ENCODE data around the gene PLCL1. TPM values are rescaled to one million over a fixed set of nuclear protein-coding genes. Genes with fewer than 3 reads are reported as not detected.

Gene PLCL1
- total RNA-seq, 4 donors from 2014 or later, result 1.0 to 3.7 (median 2.6) TPM

DNA sequence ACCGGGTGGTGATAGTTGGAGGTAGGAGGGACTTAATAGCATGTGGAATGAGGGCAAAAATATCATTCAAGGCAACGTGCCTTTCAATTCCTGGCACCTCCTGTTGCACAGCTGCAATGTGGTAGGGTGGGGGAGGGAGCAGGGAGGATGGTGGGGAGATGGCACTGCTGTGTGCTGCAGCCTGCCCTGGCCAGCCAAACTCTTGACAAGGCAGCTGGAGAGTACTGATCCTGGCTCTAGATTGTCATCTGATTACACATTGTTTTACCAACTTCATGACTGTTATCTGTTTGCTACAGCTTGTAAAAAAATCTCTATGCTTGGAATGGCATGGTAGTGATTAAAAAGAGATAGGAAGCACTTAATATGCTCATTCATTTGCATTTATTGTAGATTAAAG is 47.7 kb downstream of the PLCL1 start:
- WGBS, 2 donors, result 20 to 26% methylated on average over 2 of the region's 2 CpGs
- no peak overlapping the region for H3K4me3 ChIP-seq (ENCODE audit: low read depth, poor library complexity, severe bottlenecking)
- intact Hi-C loops (cut with DNase I; ENCODE audit: low total_unique reads), result no loop called here
- no peak for DNase-seq (ENCODE audit: low spot score in 2 of 2)
- TF ChIP-seq POLR2A (IDR thresholded peaks at IDR 0.05), result no peak
- TF ChIP-seq, protein P1, sequence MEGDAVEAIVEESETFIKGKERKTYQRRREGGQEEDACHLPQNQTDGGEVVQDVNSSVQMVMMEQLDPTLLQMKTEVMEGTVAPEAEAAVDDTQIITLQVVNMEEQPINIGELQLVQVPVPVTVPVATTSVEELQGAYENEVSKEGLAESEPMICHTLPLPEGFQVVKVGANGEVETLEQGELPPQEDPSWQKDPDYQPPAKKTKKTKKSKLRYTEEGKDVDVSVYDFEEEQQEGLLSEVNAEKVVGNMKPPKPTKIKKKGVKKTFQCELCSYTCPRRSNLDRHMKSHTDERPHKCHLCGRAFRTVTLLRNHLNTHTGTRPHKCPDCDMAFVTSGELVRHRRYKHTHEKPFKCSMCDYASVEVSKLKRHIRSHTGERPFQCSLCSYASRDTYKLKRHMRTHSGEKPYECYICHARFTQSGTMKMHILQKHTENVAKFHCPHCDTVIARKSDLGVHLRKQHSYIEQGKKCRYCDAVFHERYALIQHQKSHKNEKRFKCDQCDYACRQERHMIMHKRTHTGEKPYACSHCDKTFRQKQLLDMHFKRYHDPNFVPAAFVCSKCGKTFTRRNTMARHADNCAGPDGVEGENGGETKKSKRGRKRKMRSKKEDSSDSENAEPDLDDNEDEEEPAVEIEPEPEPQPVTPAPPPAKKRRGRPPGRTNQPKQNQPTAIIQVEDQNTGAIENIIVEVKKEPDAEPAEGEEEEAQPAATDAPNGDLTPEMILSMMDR (IDR thresholded peaks at IDR 0.05), result no peak

DNA sequence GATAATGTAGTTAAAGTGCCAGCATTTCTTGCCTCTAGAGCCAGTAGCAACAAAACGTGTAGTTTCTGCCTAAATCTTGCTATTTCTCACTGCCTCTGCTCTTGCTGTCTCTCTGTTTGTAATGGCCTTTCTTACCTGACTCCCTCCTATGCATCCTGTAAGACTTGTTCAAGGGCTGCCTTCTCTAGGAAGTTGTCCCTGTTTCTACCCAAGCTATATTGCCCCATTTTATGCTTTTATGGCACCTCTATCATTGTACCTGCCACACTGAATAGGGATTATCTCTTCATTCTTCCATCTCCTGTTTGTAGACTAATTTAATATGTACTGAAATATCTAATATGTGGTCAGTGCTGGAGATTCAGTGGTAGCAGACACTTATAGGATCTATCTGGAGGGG is 49.2 kb downstream of the PLCL1 start:
- 75 to 77% methylated on average over 1 of the region's 1 CpG for WGBS, 2 donors
- DNase-seq (ENCODE audit: low spot score in 2 of 2), result no peak
- no peak overlapping the region for H3K4me3 ChIP-seq (ENCODE audit: low read depth, poor library complexity, severe bottlenecking)
- TF ChIP-seq, protein P1 (IDR thresholded peaks at IDR 0.05), result no peak
- TF ChIP-seq POLR2A (IDR thresholded peaks at IDR 0.05), result no peak
- intact Hi-C loops (cut with DNase I; ENCODE audit: low total_unique reads), result no loop called here

- intact Hi-C loops (cut with DNase I; ENCODE audit: low total_unique reads), result no loop called here
- WGBS, 2 donors, result 91 to 100% methylated on average over 1 of the region's 1 CpG
- TF ChIP-seq, protein P1 (IDR thresholded peaks at IDR 0.05), result no peak
- TF ChIP-seq POLR2A (IDR thresholded peaks at IDR 0.05), result no peak
- no peak overlapping the region for H3K4me3 ChIP-seq (ENCODE audit: low read depth, poor library complexity, severe bottlenecking)
- DNase-seq (ENCODE audit: low spot score in 2 of 2), result no peak
Observed at GRCh38 chr2:197857476-197858107, 53.2 kb downstream of the PLCL1 start.

DNA sequence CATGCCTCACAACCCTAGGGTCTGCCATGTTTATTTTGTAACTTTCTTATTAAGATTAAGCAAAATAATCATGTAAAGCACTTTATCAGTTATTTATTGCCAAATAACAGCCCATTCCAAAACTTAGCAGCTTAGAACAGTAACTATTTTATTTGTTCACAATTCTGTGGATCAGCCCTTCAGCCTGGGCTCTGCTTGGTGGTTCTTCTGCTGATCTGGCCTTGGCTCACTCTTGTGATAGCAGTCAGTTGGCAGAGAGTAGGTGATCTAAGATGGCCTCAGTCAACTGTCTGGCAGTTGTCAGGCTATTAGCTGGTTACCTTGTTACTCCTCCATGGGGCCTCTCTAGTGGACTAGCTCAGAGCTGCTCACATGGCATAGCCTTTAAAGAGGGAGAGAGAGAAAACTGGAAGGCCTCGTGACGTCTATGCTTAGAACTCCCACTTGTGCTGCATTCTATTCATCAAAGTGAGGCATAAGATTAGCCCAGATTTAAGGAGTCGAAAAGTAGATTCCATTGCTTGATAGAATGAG is 54.3 kb downstream of the PLCL1 start:
- WGBS, 2 donors, result 62 to 76% methylated on average over 3 of the region's 3 CpGs
- no peak for TF ChIP-seq POLR2A (IDR thresholded peaks at IDR 0.05)
- TF ChIP-seq, protein P1 (IDR thresholded peaks at IDR 0.05), result no peak
- H3K4me3 ChIP-seq (ENCODE audit: low read depth, poor library complexity, severe bottlenecking), result no peak overlapping the region
- DNase-seq (ENCODE audit: low spot score in 2 of 2), result no peak
- intact Hi-C loops (cut with DNase I; ENCODE audit: low total_unique reads), result no loop called here

- intact Hi-C loops (cut with DNase I; ENCODE audit: low total_unique reads), result no loop called here
- no peak for TF ChIP-seq POLR2A (IDR thresholded peaks at IDR 0.05)
- TF ChIP-seq, protein P1 (IDR thresholded peaks at IDR 0.05), result no peak
- DNase-seq (ENCODE audit: low spot score in 2 of 2), result no peak
- 51 to 53% methylated on average over 1 of the region's 1 CpG for WGBS, 2 donors
- H3K4me3 ChIP-seq (ENCODE audit: low read depth, poor library complexity, severe bottlenecking), result no peak overlapping the region
Observed at GRCh38 chr2:197862246-197862955, 58.0 kb downstream of the PLCL1 start.

Measured in lower leg skin (tissue), 4 donors.